ENCODE measurements around the gene SYNGR1.

DNA sequence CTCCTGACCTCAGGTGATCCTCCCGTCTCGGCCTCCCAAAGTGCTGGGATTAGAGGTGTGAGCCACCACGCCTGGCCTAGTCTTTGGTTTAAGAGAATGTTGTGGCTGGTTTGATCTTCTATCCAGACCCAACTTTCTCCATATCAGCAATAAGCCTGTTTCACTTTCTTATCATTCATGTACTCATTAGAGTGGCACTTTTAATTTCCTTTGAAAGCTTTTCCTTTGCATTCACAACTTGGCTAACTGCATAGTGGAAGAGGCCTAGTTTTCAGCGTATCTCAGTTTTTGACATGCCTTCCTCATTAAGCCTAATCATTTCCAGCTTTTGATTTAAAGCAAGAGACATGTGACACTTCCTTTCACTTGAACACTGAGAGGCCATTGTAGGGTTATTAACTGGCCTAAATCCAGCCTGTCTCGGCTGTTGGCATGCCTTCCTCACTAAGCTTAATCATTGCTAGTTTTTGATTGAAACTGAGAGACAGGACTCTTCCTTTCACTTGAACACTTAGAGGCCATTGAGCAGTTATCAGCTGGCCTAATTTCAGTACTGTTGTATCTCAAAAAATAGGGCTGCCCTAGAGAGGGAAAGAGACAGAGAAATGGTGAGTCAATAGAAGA, 17.2 kb upstream of the SYNGR1 start:
- no peak for TF ChIP-seq POLR2A (IDR thresholded peaks at IDR 0.05)
- TF ChIP-seq, protein P1, sequence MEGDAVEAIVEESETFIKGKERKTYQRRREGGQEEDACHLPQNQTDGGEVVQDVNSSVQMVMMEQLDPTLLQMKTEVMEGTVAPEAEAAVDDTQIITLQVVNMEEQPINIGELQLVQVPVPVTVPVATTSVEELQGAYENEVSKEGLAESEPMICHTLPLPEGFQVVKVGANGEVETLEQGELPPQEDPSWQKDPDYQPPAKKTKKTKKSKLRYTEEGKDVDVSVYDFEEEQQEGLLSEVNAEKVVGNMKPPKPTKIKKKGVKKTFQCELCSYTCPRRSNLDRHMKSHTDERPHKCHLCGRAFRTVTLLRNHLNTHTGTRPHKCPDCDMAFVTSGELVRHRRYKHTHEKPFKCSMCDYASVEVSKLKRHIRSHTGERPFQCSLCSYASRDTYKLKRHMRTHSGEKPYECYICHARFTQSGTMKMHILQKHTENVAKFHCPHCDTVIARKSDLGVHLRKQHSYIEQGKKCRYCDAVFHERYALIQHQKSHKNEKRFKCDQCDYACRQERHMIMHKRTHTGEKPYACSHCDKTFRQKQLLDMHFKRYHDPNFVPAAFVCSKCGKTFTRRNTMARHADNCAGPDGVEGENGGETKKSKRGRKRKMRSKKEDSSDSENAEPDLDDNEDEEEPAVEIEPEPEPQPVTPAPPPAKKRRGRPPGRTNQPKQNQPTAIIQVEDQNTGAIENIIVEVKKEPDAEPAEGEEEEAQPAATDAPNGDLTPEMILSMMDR (IDR thresholded peaks at IDR 0.05), result no peak
